ENCODE results near the gene TNFRSF6B.

Gene TNFRSF6B

GRCh38 chr20:63695424-63696305, 787 bp upstream of the TNFRSF6B start:
- no peak overlapping the region for H3K4me3 ChIP-seq (ENCODE audit: low read length)
- TF ChIP-seq CTCF (conservative IDR thresholded peaks at IDR 0.05; ENCODE audit: low read depth, low read length): no peak
- DNase-seq (ENCODE audit: low read depth): no peak

DNA sequence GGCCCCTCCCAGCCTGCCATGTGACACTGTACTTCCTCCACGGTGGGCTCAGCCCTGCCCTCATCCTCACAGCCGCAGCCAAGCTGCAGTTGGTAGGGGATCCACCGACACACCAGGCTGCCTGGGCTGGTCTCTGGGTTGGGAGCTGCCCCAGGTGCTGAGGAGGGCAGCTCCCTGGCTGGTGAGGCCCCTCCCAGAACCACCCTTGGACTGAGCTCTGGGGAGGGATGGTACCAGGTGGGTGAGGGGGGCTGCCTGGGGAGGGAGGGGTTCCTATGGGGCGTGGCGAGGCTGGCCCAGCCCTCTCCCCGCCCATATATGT, 185 bp upstream of the TNFRSF6B start:
- H3K4me3 ChIP-seq (ENCODE audit: low read length): peak overlapping the region; percentile 37
- no peak for TF ChIP-seq CTCF (conservative IDR thresholded peaks at IDR 0.05; ENCODE audit: low read depth, low read length)
- no peak for DNase-seq (ENCODE audit: low read depth)

GRCh38 chr20:63697357-63697867, 960 bp downstream of the TNFRSF6B start:
- peak overlapping the region; percentile 37 for H3K4me3 ChIP-seq (ENCODE audit: low read length)
- no peak for TF ChIP-seq CTCF (conservative IDR thresholded peaks at IDR 0.05; ENCODE audit: low read depth, low read length)
- no peak for DNase-seq (ENCODE audit: low read depth)

GRCh38 chr20:63697868-63698545, 1.6 kb downstream of the TNFRSF6B start:
- H3K4me3 ChIP-seq (ENCODE audit: low read length): no peak overlapping the region
- no peak for TF ChIP-seq CTCF (conservative IDR thresholded peaks at IDR 0.05; ENCODE audit: low read depth, low read length)
- DNase-seq (ENCODE audit: low read depth): no peak

GRCh38 chr20:63698739-63699465, 2.5 kb downstream of the TNFRSF6B start:
- H3K4me3 ChIP-seq (ENCODE audit: low read length): no peak overlapping the region
- no peak for TF ChIP-seq CTCF (conservative IDR thresholded peaks at IDR 0.05; ENCODE audit: low read depth, low read length)
- peak; percentile 34 for DNase-seq (ENCODE audit: low read depth)

DNA sequence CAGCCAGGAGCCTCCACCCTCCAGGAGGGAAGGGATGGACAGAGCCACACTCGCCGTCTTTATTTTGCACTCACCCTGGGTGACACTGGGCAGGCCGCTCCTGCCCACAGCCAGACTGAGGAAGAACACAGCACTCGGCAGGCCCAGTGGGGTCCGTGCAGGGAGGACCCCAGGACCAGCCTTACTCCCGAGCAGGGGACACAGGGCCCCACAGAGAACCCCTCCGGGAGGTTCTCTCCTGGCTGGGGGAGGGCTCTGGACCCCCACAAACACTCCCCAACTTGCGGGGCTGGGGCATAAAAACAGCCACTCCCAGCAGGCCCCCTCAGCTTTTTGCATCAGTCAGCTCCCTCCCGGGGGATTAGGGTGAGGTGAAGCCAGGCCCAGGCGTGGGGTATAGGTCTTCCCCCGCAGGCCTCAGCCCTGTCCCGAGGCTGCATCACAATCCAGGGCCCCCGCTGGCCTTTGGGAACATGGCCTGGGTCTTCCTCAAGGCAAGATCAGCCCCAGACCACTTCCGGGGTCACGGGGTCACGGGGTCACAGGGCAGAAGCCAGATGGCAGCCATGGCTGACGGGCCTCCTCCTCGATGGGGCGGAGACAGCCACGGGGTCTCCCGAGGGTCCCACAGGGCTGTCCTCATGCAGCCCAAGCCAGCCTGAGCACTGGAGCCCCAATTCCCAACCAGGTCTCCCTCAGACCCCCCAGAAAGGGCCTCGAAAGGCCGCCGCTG, 3.2 kb downstream of the TNFRSF6B start:
- no peak for DNase-seq (ENCODE audit: low read depth)
- no peak for TF ChIP-seq CTCF (conservative IDR thresholded peaks at IDR 0.05; ENCODE audit: low read depth, low read length)
- H3K4me3 ChIP-seq (ENCODE audit: low read length): no peak overlapping the region

All from retinal pigment epithelial cell (primary cell).